Ectodermal cell (in vitro differentiated cells): ENCODE data around the gene CCDC192.

Experiments
- H3K27ac ChIP-seq: 2 replicates; pipeline ENCODE4 v1.7.0; 2013; ENCODE audit warnings: mild to moderate bottlenecking, low read depth, low read length; ENCODE audit not compliant: insufficient read depth, poor library complexity, severe bottlenecking
- H3K27me3 ChIP-seq: 2 replicates; pipeline ENCODE4 v1.7.0; 2013; ENCODE audit warnings: mild to moderate bottlenecking, low read length; ENCODE audit not compliant: insufficient read depth, control insufficient read depth, poor library complexity, severe bottlenecking
- H3K36me3 ChIP-seq: one replicate; pipeline ENCODE4 v1.7.0; 2013; ENCODE audit warnings: low read length; ENCODE audit not compliant: control insufficient read depth, insufficient read depth
- H3K4me1 ChIP-seq: one replicate; pipeline ENCODE4 v1.7.0; 2013; ENCODE audit warnings: low read length; ENCODE audit not compliant: control insufficient read depth, insufficient read depth
- H3K4me3 ChIP-seq: 2 replicates; pipeline ENCODE4 v1.7.0; 2013; ENCODE audit warnings: low read depth, low read length, control low read depth; ENCODE audit not compliant: insufficient read depth
- H3K9me3 ChIP-seq: 2 replicates; pipeline ENCODE4 v1.7.0; 2013; ENCODE audit warnings: mild to moderate bottlenecking, low read length, moderate library complexity; ENCODE audit not compliant: control insufficient read depth
- WGBS, 2 experiments: methylation state at CpG; one replicate each; pipeline ENCODE4 v1.1.7; 2013; ENCODE audit warnings: missing lambda C conversion rate in 2 of 2; 5-methylcytosine and 5-hydroxymethylcytosine counted together

Gene CCDC192

DNA sequence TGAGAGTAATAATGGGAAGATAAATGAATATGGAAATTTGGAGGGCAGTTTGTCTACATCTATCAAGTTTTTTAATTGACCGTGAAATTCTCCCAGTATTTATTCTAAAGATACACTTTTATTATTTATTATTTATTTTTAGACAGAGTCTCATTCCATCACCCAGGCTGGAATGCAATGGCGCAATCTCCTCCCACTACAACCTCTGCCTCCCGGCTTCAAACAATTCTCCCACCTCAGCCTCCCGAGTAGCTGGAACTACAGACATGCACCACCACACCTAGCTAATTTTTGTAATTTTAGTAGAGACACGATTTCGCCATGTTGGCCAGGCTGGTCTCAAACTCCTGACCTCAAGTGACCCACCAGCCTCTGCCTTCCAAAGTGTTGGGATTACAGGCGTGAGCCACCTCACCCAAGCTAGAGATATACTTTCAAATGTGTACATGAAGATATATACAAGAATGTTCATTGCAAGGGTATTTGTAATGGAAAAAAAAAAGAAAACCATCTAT, 282.7 kb downstream of the CCDC192 start:
- WGBS, 2 experiments, result 84 to 90% methylated on average over 5 to 6 of the region's 7 CpGs
- Histone ChIP-seq H3K27ac (no peak overlapping the region), H3K27me3 (no peaks in the 10 kb centered on the region), H3K9me3 (no peaks in the 10 kb centered on the region), H3K4me3 (no peak overlapping the region), H3K4me1 (no peaks in the 10 kb centered on the region), H3K36me3 (no peaks in the 10 kb centered on the region)

- 93 to 95% methylated on average over 2 of the region's 2 CpGs for WGBS, 2 experiments
- Histone ChIP-seq H3K27me3 (no peaks in the 10 kb centered on the region), H3K27ac (no peak overlapping the region)
These were observed 284.4 kb downstream of the CCDC192 start for GRCh38 chr5:127987354-127988145.

GRCh38 chr5:127988146-127988760, 285.1 kb downstream of the CCDC192 start:
- H3K9me3 ChIP-seq, result no peaks in the 10 kb centered on the region
- no peaks in the 10 kb centered on the region for H3K36me3 ChIP-seq
- H3K4me1 ChIP-seq, result no peaks in the 10 kb centered on the region
- H3K4me3 ChIP-seq, result no peak overlapping the region
- no peaks in the 10 kb centered on the region for H3K27me3 ChIP-seq
- no peak overlapping the region for H3K27ac ChIP-seq

More at GRCh38 chr5:127987354-127988145, 284.4 kb downstream of the CCDC192 start:
- Histone ChIP-seq H3K4me1 (no peaks in the 10 kb centered on the region), H3K36me3 (no peaks in the 10 kb centered on the region), H3K9me3 (no peaks in the 10 kb centered on the region), H3K4me3 (no peak overlapping the region)
